HEK293 (cell line): ENCODE data around the gene ROR2.

Source experiments
- CTCF ChIA-PET: fragments of 350-600 bp; formaldehyde crosslinking; extraction: SDS; loops from one replicate; lab custom pipeline; 2021; ENCODE audit warnings: antibody characterized with exemption; lab: Yijun Ruan, JAX
- POLR2A ChIA-PET: fragments of 300-600 bp; formaldehyde crosslinking; extraction: SDS; loops from one replicate; lab custom pipeline; 2020; ENCODE audit warnings: antibody characterized with exemption, inconsistent platforms; lab: Yijun Ruan, JAX
- H3K27ac ChIP-seq: fragments of 200-500 bp; sonication (Bioruptor generic); 2 replicates; pipeline ENCODE4 v1.5.1; 2014; ENCODE audit warnings: low read depth, low read length, control low read depth, inconsistent platforms; ENCODE audit errors: extremely low read depth
- H3K36me3 ChIP-seq, 2 experiments: fragments of 200-500 bp in 1 of 2; sonication (Bioruptor generic) in 1 of 2; 1 replicate in 1 of 2; 2 replicates in 1 of 2; pipeline ENCODE4 v1.5.1; 2014 to 2017; ENCODE audit warnings: inconsistent platforms in 2 of 2, low read length in 2 of 2; ENCODE audit not compliant: control insufficient read depth in 2 of 2, insufficient read depth in 1 of 2
- H3K4me1 ChIP-seq: fragments of 200-500 bp; sonication (Bioruptor generic); 2 replicates; pipeline ENCODE4 v1.5.1; 2014; ENCODE audit warnings: mild to moderate bottlenecking, low read length, inconsistent platforms; ENCODE audit not compliant: control insufficient read depth, insufficient read depth
- H3K4me3 ChIP-seq: 2 replicates; pipeline ENCODE4 v1.5.1; 2011; ENCODE audit warnings: low read depth, mild to moderate bottlenecking, control low read depth, low read length, moderate library complexity
- H3K9me3 ChIP-seq: fragments of 200-500 bp; sonication (Bioruptor generic); 2 replicates; pipeline ENCODE4 v1.5.1; 2014; ENCODE audit warnings: low read depth, low read length, inconsistent platforms; ENCODE audit not compliant: control insufficient read depth, insufficient read depth
- BCL11A ChIP-seq: fragments of 450-650 bp; formaldehyde crosslinking; IDR thresholded peaks from 2 replicates; pipeline ENCODE4 v1.5.1; 2016; ENCODE audit warnings: low read depth, missing biosample characterization, missing genetic modification characterization
- FEZF1 ChIP-seq: fragments of 450-650 bp; formaldehyde crosslinking; IDR thresholded peaks from 2 replicates; pipeline ENCODE4 v1.5.1; 2016; ENCODE audit warnings: missing biosample characterization, missing genetic modification characterization
- TCF7L2 ChIP-seq: IDR thresholded peaks from 2 replicates; pipeline ENCODE4 v1.6.1; 2011; ENCODE audit warnings: low read depth, mild to moderate bottlenecking, inconsistent platforms, low read length, moderate library complexity, borderline replicate concordance
- ZBTB17 ChIP-seq: fragments of 450-650 bp; formaldehyde crosslinking; IDR thresholded peaks from 2 replicates; pipeline ENCODE4 v1.5.1; 2016; ENCODE audit warnings: missing biosample characterization, missing genetic modification characterization
- ZFP69B ChIP-seq: fragments of 450-650 bp; formaldehyde crosslinking; IDR thresholded peaks from 2 replicates; pipeline ENCODE4 v1.5.1; 2016; ENCODE audit warnings: missing biosample characterization, missing genetic modification characterization
- ZNF157 ChIP-seq: fragments of 450-650 bp; formaldehyde crosslinking; IDR thresholded peaks from 2 replicates; pipeline ENCODE4 v1.5.1; 2016; ENCODE audit warnings: missing biosample characterization, missing genetic modification characterization
- ZNF174 ChIP-seq: fragments of 450-650 bp; formaldehyde crosslinking; IDR thresholded peaks from 2 replicates; pipeline ENCODE4 v1.5.0; 2017; ENCODE audit warnings: missing biosample characterization, mild to moderate bottlenecking, missing genetic modification characterization
- ZNF211 ChIP-seq: fragments of 450-650 bp; formaldehyde crosslinking; IDR thresholded peaks from 2 replicates; pipeline ENCODE4 v1.5.1; 2016; ENCODE audit warnings: low read depth, missing biosample characterization, missing genetic modification characterization
- ZNF223 ChIP-seq: fragments of 450-650 bp; formaldehyde crosslinking; IDR thresholded peaks from 2 replicates; pipeline ENCODE4 v1.5.1; 2016; ENCODE audit warnings: missing biosample characterization, missing genetic modification characterization
- ZNF266 ChIP-seq: fragments of 450-650 bp; formaldehyde crosslinking; IDR thresholded peaks from 2 replicates; pipeline ENCODE4 v1.5.1; 2016; ENCODE audit warnings: missing biosample characterization, missing genetic modification characterization, low read depth
- ZNF335 ChIP-seq: fragments of 450-650 bp; formaldehyde crosslinking; conservative IDR thresholded peaks from 2 replicates; pipeline ENCODE4 v1.5.1; 2016; ENCODE audit warnings: missing biosample characterization, missing genetic modification characterization
- ZNF350 ChIP-seq: fragments of 450-650 bp; formaldehyde crosslinking; IDR thresholded peaks from 2 replicates; pipeline ENCODE4 v1.5.0; 2017; ENCODE audit warnings: missing biosample characterization, mild to moderate bottlenecking, missing genetic modification characterization
- ZNF391 ChIP-seq: fragments of 450-650 bp; formaldehyde crosslinking; IDR thresholded peaks from 2 replicates; pipeline ENCODE4 v1.5.1; 2016; ENCODE audit warnings: low read depth, missing biosample characterization, missing genetic modification characterization, borderline replicate concordance
- ZNF404 ChIP-seq: fragments of 450-650 bp; formaldehyde crosslinking; IDR thresholded peaks from 2 replicates; pipeline ENCODE4 v1.5.1; 2017; ENCODE audit warnings: missing biosample characterization, missing genetic modification characterization
- ZNF529 ChIP-seq: fragments of 450-650 bp; formaldehyde crosslinking; IDR thresholded peaks from 2 replicates; pipeline ENCODE4 v1.5.1; 2017; ENCODE audit warnings: missing genetic modification characterization, missing biosample characterization; ENCODE audit not compliant: insufficient replicate concordance
- ZNF585B ChIP-seq: fragments of 450-650 bp; formaldehyde crosslinking; IDR thresholded peaks from 2 replicates; pipeline ENCODE4 v1.5.1; 2016; ENCODE audit warnings: missing biosample characterization, missing genetic modification characterization
- ZNF621 ChIP-seq: fragments of 450-650 bp; formaldehyde crosslinking; IDR thresholded peaks from 2 replicates; pipeline ENCODE4 v1.5.1; 2017; ENCODE audit warnings: missing biosample characterization, missing genetic modification characterization
- ZNF701 ChIP-seq: fragments of 450-650 bp; formaldehyde crosslinking; IDR thresholded peaks from 2 replicates; pipeline ENCODE4 v1.5.1; 2016; ENCODE audit warnings: missing biosample characterization, missing genetic modification characterization
- ZNF768 ChIP-seq: fragments of 450-650 bp; formaldehyde crosslinking; IDR thresholded peaks from 2 replicates; pipeline ENCODE4 v1.5.1; 2018; ENCODE audit warnings: missing biosample characterization, mild to moderate bottlenecking, missing genetic modification characterization
- ZNF792 ChIP-seq: fragments of 450-650 bp; formaldehyde crosslinking; IDR thresholded peaks from 2 replicates; pipeline ENCODE4 v1.5.1; 2016; ENCODE audit warnings: missing biosample characterization, missing genetic modification characterization
- ZSCAN16 ChIP-seq: fragments of 450-650 bp; formaldehyde crosslinking; IDR thresholded peaks from 2 replicates; pipeline ENCODE4 v1.5.1; 2016; ENCODE audit warnings: missing biosample characterization, missing genetic modification characterization
- TF ChIP-seq, protein P1 (sequence below): fragments of 450-650 bp; formaldehyde crosslinking; IDR thresholded peaks from 2 replicates; pipeline ENCODE4 v1.5.1; 2016; ENCODE audit warnings: missing biosample characterization, missing genetic modification characterization
- TF ChIP-seq, protein P2 (sequence below): fragments of 450-650 bp; formaldehyde crosslinking; IDR thresholded peaks from 2 replicates; pipeline ENCODE4 v1.5.1; 2017; ENCODE audit warnings: missing biosample characterization, missing genetic modification characterization
- TF ChIP-seq, protein P3 (sequence below): fragments of 450-650 bp; formaldehyde crosslinking; IDR thresholded peaks from 2 replicates; pipeline ENCODE4 v1.5.1; 2016; ENCODE audit warnings: missing biosample characterization, missing genetic modification characterization, low read depth

ROR2 gene

GRCh38 chr9:91994422-91994821 lies 44.4 kb upstream of the ROR2 start (continued):
- peak; percentile 90 for TF ChIP-seq TCF7L2
- peak; percentile 64 for TF ChIP-seq FEZF1

- H3K4me3 ChIP-seq, result no peak overlapping the region
- CTCF ChIA-PET, result interaction anchor here (0.6 to 0.8 kb wide), 3 partner anchors 9 to 37 kb away, joined by 3 to 4 read pairs (median 3); no protein-coding TSS in a partner anchor
- no peak overlapping the region for H3K27ac ChIP-seq
- no peaks in the 10 kb centered on the region for H3K36me3 ChIP-seq
- 0 out of 2 replicates have a peak, but pooled peaks cover 4% of the 10 kb centered on the region for H3K4me1 ChIP-seq
- H3K9me3 ChIP-seq, result no peaks in the 10 kb centered on the region
- TF ChIP-seq ZNF529, result no peak
- TF ChIP-seq ZNF391, result no peak
- TF ChIP-seq BCL11A (tag by site-specific recombination), result no peak
- TF ChIP-seq, protein P1, sequence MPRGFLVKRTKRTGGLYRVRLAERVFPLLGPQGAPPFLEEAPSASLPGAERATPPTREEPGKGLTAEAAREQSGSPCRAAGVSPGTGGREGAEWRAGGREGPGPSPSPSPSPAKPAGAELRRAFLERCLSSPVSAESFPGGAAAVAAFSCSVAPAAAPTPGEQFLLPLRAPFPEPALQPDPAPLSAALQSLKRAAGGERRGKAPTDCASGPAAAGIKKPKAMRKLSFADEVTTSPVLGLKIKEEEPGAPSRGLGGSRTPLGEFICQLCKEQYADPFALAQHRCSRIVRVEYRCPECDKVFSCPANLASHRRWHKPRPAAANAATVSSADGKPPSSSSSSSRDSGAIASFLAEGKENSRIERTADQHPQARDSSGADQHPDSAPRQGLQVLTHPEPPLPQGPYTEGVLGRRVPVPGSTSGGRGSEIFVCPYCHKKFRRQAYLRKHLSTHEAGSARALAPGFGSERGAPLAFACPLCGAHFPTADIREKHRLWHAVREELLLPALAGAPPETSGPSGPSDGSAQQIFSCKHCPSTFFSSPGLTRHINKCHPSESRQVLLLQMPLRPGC, result no peak
- no peak for TF ChIP-seq ZNF211
- no peak for TF ChIP-seq ZNF174 (tag by site-specific recombination)
- TF ChIP-seq ZNF223 (tag by site-specific recombination), result no peak
- TF ChIP-seq ZNF701 (tag by site-specific recombination), result no peak
- TF ChIP-seq ZNF404 (tag by site-specific recombination), result no peak
- TF ChIP-seq, protein P2, sequence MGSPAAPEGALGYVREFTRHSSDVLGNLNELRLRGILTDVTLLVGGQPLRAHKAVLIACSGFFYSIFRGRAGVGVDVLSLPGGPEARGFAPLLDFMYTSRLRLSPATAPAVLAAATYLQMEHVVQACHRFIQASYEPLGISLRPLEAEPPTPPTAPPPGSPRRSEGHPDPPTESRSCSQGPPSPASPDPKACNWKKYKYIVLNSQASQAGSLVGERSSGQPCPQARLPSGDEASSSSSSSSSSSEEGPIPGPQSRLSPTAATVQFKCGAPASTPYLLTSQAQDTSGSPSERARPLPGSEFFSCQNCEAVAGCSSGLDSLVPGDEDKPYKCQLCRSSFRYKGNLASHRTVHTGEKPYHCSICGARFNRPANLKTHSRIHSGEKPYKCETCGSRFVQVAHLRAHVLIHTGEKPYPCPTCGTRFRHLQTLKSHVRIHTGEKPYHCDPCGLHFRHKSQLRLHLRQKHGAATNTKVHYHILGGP (tag by site-specific recombination), result no peak
- TF ChIP-seq ZNF157 (tag by site-specific recombination), result no peak
- no peak for TF ChIP-seq ZNF335 (tag by site-specific recombination)
- no peak for TF ChIP-seq ZNF621 (tag by site-specific recombination)
- no peak for TF ChIP-seq ZNF266 (tag by site-specific recombination)
- TF ChIP-seq ZNF585B (tag by site-specific recombination), result no peak
- TF ChIP-seq ZSCAN16, result no peak
- POLR2A ChIA-PET, result interaction anchor here (0.6 kb wide), 1 partner anchor 9 kb away, joined by 6 read pairs; no protein-coding TSS in a partner anchor
Measured at GRCh38 chr9:91992461-91993041, 42.5 kb upstream of the ROR2 start.

DNA sequence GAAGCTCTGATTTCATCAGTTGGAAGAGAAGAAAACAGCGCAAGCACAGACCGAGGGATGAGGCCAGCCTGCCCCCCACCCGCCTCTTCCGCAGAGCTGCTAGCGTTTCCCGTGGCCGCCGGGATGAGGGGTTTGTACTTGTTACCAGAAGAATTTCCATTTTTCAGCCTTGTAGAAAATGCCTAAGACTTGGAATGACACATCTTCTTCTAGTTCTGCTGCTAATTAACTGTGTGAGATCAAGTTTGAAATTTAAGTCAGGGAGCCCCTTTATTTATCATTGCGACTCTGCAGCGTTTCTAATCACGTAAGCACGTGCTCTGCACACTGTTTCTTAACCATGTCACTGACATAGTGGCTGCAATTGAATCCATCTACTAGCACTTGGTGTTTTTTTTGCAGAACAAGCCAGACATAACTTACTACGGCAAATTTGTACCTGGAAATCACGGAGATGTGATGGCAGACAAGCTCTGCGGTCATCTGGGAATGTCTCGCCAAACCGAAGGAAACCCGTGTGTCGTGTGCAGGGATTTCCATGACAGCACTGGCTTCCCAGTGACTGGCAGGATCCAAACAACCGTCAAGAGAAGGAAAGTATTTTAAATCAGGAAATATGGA lies 41.8 kb upstream of the ROR2 start:
- CTCF ChIA-PET, result interaction anchor here (0.6 kb wide), 2 partner anchors 10 to 37 kb away, joined by 3 read pairs; no protein-coding TSS in a partner anchor
- 0 out of 2 replicates have a peak, but pooled peaks cover 4% of the 10 kb centered on the region for H3K4me1 ChIP-seq
- POLR2A ChIA-PET, result no interaction called here
- no peak overlapping the region for H3K4me3 ChIP-seq
- H3K9me3 ChIP-seq, result no peaks in the 10 kb centered on the region
- no peak overlapping the region for H3K27ac ChIP-seq
- TF ChIP-seq ZFP69B (tag by site-specific recombination), result no peak
- no peak for TF ChIP-seq ZBTB17 (tag by site-specific recombination)
- no peak for TF ChIP-seq ZNF768 (tag by site-specific recombination)
- TF ChIP-seq ZNF391, result no peak
- no peak for TF ChIP-seq ZNF350
- TF ChIP-seq, protein P3, sequence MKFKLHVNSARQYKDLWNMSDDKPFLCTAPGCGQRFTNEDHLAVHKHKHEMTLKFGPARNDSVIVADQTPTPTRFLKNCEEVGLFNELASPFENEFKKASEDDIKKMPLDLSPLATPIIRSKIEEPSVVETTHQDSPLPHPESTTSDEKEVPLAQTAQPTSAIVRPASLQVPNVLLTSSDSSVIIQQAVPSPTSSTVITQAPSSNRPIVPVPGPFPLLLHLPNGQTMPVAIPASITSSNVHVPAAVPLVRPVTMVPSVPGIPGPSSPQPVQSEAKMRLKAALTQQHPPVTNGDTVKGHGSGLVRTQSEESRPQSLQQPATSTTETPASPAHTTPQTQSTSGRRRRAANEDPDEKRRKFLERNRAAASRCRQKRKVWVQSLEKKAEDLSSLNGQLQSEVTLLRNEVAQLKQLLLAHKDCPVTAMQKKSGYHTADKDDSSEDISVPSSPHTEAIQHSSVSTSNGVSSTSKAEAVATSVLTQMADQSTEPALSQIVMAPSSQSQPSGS (tag by site-specific recombination), result no peak
- TF ChIP-seq ZNF792, result no peak
- TF ChIP-seq, all 188 proteins: peak for 0
- no peaks in the 10 kb centered on the region for H3K36me3 ChIP-seq
